GM23338 (cell line): Measurements from ENCODE around the gene PSMG4. TPM values are rescaled to one million over a fixed set of nuclear protein-coding genes. Genes with fewer than 3 reads are reported as not detected.
A peak's percentile ranks its signal among the peaks of the same experiment; 100 is the strongest.

ENCODE experiments used
- ATAC-seq: fragments of 200-7000 bp; cut with Tn5 transposase; 3 replicates; pipeline ENCODE4 v1.9.1; 2020
- DNase-seq: peaks from one replicate; pipeline ENCODE4 v3.0.0-alpha.2; 2015; ENCODE audit warnings: low spot score
- H2AFZ ChIP-seq: fragments of 200-600 bp; sonication (generic); 2 replicates; pipeline ENCODE4 v1.8.0; 2016; ENCODE audit warnings: antibody characterized with exemption, mild to moderate bottlenecking, moderate library complexity
- H3F3A ChIP-seq: fragments of 200-600 bp; sonication (generic); replicated peaks from 2 replicates; pipeline ENCODE4 v1.8.0; 2017; ENCODE audit warnings: antibody characterized with exemption, mixed run types, low read depth
- H3K27ac ChIP-seq: fragments of 200-600 bp; sonication (generic); 2 replicates; pipeline ENCODE4 v1.6.1; 2016; ENCODE audit warnings: low read depth
- H3K27me3 ChIP-seq: fragments of 200-600 bp; sonication (generic); 2 replicates; pipeline ENCODE4 v1.8.0; 2016; ENCODE audit warnings: mild to moderate bottlenecking, mixed run types, moderate library complexity; ENCODE audit not compliant: insufficient read depth
- H3K36me3 ChIP-seq: fragments of 200-600 bp; sonication (generic); 2 replicates; pipeline ENCODE4 v1.8.0; 2016; ENCODE audit warnings: mild to moderate bottlenecking; ENCODE audit not compliant: insufficient read depth
- H3K4me1 ChIP-seq: fragments of 200-600 bp; sonication (generic); 2 replicates; pipeline ENCODE4 v1.8.0; 2016; ENCODE audit warnings: mild to moderate bottlenecking, moderate library complexity; ENCODE audit not compliant: insufficient read depth
- H3K4me2 ChIP-seq: fragments of 200-600 bp; sonication (generic); 2 replicates; pipeline ENCODE4 v1.7.1; 2017; ENCODE audit warnings: mixed run types
- H3K4me3 ChIP-seq: fragments of 200-600 bp; sonication (generic); 2 replicates; pipeline ENCODE4 v1.6.1; 2016; ENCODE audit warnings: mixed run types
- H3K79me2 ChIP-seq: fragments of 200-600 bp; sonication (generic); replicated peaks from 2 replicates; pipeline ENCODE4 v1.8.0; 2017; ENCODE audit warnings: mild to moderate bottlenecking; ENCODE audit not compliant: insufficient read depth
- H3K9me2 ChIP-seq: fragments of 200-600 bp; sonication (generic); 2 replicates; pipeline ENCODE4 v1.8.0; 2017; ENCODE audit not compliant: insufficient read depth
- H4K20me1 ChIP-seq: fragments of 200-600 bp; sonication (generic); replicated peaks from 2 replicates; pipeline ENCODE4 v1.8.0; 2017; ENCODE audit warnings: mild to moderate bottlenecking; ENCODE audit not compliant: insufficient read depth
- H3K27ac Mint-ChIP-seq: 2 replicates; pipeline ENCODE4 v1.8.0; 2020; ENCODE audit warnings: inconsistent platforms, mild to moderate bottlenecking, moderate library complexity, mixed read lengths
- H3K27me3 Mint-ChIP-seq: 3 replicates; pipeline ENCODE4 v1.8.0; 2022; ENCODE audit warnings: low read depth, mild to moderate bottlenecking, moderate library complexity, mixed read lengths, inconsistent platforms; ENCODE audit not compliant: insufficient read depth, poor library complexity
- H3K36me3 Mint-ChIP-seq: 3 replicates; pipeline ENCODE4 v1.8.0; 2021; ENCODE audit warnings: low read depth, mild to moderate bottlenecking, inconsistent platforms, moderate library complexity, mixed read lengths
- H3K4me1 Mint-ChIP-seq: 3 replicates; pipeline ENCODE4 v1.8.0; 2020; ENCODE audit warnings: mild to moderate bottlenecking, inconsistent platforms, mixed read lengths
- H3K4me3 Mint-ChIP-seq: 3 replicates; pipeline ENCODE4 v1.8.0; 2021; ENCODE audit warnings: moderate library complexity, mild to moderate bottlenecking, inconsistent platforms, mixed read lengths
- H3K9me3 Mint-ChIP-seq: 3 replicates; pipeline ENCODE4 v1.8.0; 2020; ENCODE audit warnings: moderate library complexity, mild to moderate bottlenecking, inconsistent platforms, mixed read lengths
- EZH2 ChIP-seq: fragments of 200-600 bp; sonication (generic); IDR thresholded peaks from one replicate; pipeline ENCODE4 v1.8.0; 2017; ENCODE audit warnings: antibody characterized with exemption, mild to moderate bottlenecking, low read depth; ENCODE audit not compliant: unreplicated experiment
- EZH2phosphoT487 ChIP-seq: fragments of 200-600 bp; sonication (generic); IDR thresholded peaks from one replicate; pipeline ENCODE4 v1.8.1; 2018; ENCODE audit warnings: antibody characterized with exemption; ENCODE audit not compliant: unreplicated experiment
- NANOG ChIP-seq: IDR thresholded peaks from 2 replicates; pipeline ENCODE4 v1.6.1; 2016; ENCODE audit warnings: antibody characterized with exemption, borderline replicate concordance
- ZNF114 ChIP-seq: fragments of 250-450 bp; sonication (Bioruptor Pico); IDR thresholded peaks from 2 replicates; pipeline ENCODE4 v1.5.0; 2020; ENCODE audit warnings: mild to moderate bottlenecking, moderate library complexity
- ZNF331 ChIP-seq: fragments of 250-450 bp; sonication (Bioruptor Pico); IDR thresholded peaks from 2 replicates; pipeline ENCODE4 v1.5.0; 2020; ENCODE audit warnings: low read depth, mild to moderate bottlenecking, moderate library complexity
- polyA plus RNA-seq: library from polyadenylated mRNA; unstranded; fragments of >200 nt; fragmentation: Nextera tagmentation; extraction: Ambion mirVana; gene quantifications from 2 replicates; pipeline ENCODE4 v1.2.1, GENCODE V29; 2016
- total RNA-seq: library from RNA; depleted of rRNA; stranded (reverse); fragments of >200 nt; shearing (Covaris generic); gene quantifications from 2 replicates; pipeline ENCODE4 v1.2.3, GENCODE V29; 2014
- TF ChIP-seq, protein P1 (sequence below), 2 experiments: fragments of 200-600 bp in 1 of 2; sonication (generic) in 1 of 2; conservative IDR thresholded peaks; 2 replicates each; pipeline versions ENCODE4 v1.5.1 to v1.6.1; 2016 to 2017; ENCODE audit warnings: antibody characterized with exemption in 2 of 2, low read depth in 2 of 2, mild to moderate bottlenecking in 2 of 2, moderate library complexity in 1 of 2
- TF ChIP-seq, protein P2 (sequence below): IDR thresholded peaks from one replicate; pipeline ENCODE4 v1.6.1; 2018; ENCODE audit warnings: antibody characterized with exemption; ENCODE audit not compliant: unreplicated experiment

Gene PSMG4
- total and polyA plus RNA-seq, 2 experiments from 2014 or later: 37.2 to 168 TPM

DNA sequence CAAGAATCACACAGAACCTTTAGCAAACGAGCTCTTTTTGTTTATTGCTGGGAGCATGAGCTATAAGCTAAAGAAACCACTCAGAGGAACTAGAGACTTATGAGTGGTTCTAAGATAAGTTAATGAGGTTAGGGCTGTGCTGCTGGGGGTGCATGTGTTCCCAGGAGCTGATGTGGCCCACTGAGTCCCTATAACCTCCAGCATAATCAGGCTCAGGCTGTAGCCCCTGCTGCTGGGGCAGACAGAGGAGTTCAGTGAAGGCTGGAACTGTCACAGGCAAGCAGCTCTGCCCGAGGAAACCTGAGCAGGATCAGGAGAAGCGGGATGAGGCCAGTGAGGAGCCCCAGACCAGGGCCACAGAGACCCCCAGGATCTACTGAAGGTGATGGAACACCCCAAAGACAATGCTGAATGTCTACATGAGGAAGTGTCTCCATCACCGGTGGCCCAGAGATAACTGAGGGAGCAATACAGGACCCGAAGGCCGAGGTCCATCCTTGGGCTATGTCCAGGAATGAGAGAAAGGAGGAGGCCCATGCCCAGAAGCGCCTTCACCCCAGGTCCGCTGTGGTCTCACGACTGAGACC is 48.6 kb upstream of the PSMG4 start:
- H3K36me3 Mint-ChIP-seq: no peaks in the 10 kb centered on the region
- H3K9me2 ChIP-seq: no peaks in the 10 kb centered on the region; the same call in 1 of the 2 replicates
- no peaks in the 10 kb centered on the region for H3K79me2 ChIP-seq
- no peaks in the 10 kb centered on the region for H3K36me3 ChIP-seq
- H3K27ac Mint-ChIP-seq: no peak overlapping the region
- H2AFZ ChIP-seq: peak overlapping the region; percentile 73; the same call in 1 of the 2 replicates
- DNase-seq (no peak), ATAC-seq (no peak)
- H3K4me1 Mint-ChIP-seq: peaks cover 25% of the 10 kb centered on the region
- H3K4me3 Mint-ChIP-seq: no peak overlapping the region; the same call in 2 of the 3 replicates
- no peak overlapping the region for H3K4me3 ChIP-seq
- no peak overlapping the region for H3K4me2 ChIP-seq
- no peaks in the 10 kb centered on the region for H4K20me1 ChIP-seq
- peaks cover 7% of the 10 kb centered on the region for H3F3A ChIP-seq
- no peaks in the 10 kb centered on the region for H3K9me3 Mint-ChIP-seq
- H3K27me3 Mint-ChIP-seq: peaks cover 13% of the 10 kb centered on the region
- H3K4me1 ChIP-seq: peaks cover 12% of the 10 kb centered on the region
- no peak for TF ChIP-seq NANOG
- TF ChIP-seq EZH2phosphoT487: no peak
- no peak for TF ChIP-seq ZNF331 (CRISPR knock-in tag)
- TF ChIP-seq, protein P1, sequence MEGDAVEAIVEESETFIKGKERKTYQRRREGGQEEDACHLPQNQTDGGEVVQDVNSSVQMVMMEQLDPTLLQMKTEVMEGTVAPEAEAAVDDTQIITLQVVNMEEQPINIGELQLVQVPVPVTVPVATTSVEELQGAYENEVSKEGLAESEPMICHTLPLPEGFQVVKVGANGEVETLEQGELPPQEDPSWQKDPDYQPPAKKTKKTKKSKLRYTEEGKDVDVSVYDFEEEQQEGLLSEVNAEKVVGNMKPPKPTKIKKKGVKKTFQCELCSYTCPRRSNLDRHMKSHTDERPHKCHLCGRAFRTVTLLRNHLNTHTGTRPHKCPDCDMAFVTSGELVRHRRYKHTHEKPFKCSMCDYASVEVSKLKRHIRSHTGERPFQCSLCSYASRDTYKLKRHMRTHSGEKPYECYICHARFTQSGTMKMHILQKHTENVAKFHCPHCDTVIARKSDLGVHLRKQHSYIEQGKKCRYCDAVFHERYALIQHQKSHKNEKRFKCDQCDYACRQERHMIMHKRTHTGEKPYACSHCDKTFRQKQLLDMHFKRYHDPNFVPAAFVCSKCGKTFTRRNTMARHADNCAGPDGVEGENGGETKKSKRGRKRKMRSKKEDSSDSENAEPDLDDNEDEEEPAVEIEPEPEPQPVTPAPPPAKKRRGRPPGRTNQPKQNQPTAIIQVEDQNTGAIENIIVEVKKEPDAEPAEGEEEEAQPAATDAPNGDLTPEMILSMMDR (conservative IDR thresholded peaks at IDR 0.05; ENCODE audit: low read depth in 2 of 2): no peak
- no peak for TF ChIP-seq EZH2
- no peak overlapping the region for H3K27ac ChIP-seq
- H3K27me3 ChIP-seq: no peaks in the 10 kb centered on the region

DNA sequence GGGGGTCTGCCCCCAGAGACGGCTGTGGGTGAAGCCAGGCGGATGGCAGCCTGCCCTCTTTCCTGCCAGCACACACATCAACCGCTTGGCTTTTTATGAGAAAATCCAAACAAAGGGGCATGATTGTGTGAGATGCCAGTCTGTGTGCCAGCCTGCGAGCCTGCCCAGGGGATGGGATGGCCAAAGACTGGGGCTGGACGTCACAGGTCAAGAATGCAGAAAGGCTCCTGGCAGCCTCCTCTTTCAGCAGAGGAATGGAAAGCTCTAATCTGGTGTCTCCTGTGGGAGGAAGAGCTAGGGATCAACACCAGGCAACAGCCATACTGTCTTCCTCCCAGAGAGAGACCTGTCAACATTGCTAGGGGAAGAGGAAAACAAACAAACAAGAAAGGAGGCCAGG is 47.1 kb upstream of the PSMG4 start:
- Mint-ChIP-seq H3K36me3 (no peaks in the 10 kb centered on the region), H3K9me3 (no peaks in the 10 kb centered on the region), H3K27ac (no peak overlapping the region), H3K4me1 (peaks cover 22% of the 10 kb centered on the region), H3K27me3 (peaks cover 13% of the 10 kb centered on the region), H3K4me3 (no peak overlapping the region)
- Histone ChIP-seq H3K4me3 (no peak overlapping the region), H3K4me2 (no peak overlapping the region), H3K36me3 (no peaks in the 10 kb centered on the region), H3K27ac (no peak overlapping the region), H3K79me2 (no peaks in the 10 kb centered on the region), H4K20me1 (no peaks in the 10 kb centered on the region), H3K27me3 (no peaks in the 10 kb centered on the region), H3K9me2 (no peaks in the 10 kb centered on the region), H2AFZ (no peak overlapping the region), H3K4me1 (peaks cover 12% of the 10 kb centered on the region), H3F3A (peaks cover 7% of the 10 kb centered on the region)
- TF ChIP-seq, protein P2, sequence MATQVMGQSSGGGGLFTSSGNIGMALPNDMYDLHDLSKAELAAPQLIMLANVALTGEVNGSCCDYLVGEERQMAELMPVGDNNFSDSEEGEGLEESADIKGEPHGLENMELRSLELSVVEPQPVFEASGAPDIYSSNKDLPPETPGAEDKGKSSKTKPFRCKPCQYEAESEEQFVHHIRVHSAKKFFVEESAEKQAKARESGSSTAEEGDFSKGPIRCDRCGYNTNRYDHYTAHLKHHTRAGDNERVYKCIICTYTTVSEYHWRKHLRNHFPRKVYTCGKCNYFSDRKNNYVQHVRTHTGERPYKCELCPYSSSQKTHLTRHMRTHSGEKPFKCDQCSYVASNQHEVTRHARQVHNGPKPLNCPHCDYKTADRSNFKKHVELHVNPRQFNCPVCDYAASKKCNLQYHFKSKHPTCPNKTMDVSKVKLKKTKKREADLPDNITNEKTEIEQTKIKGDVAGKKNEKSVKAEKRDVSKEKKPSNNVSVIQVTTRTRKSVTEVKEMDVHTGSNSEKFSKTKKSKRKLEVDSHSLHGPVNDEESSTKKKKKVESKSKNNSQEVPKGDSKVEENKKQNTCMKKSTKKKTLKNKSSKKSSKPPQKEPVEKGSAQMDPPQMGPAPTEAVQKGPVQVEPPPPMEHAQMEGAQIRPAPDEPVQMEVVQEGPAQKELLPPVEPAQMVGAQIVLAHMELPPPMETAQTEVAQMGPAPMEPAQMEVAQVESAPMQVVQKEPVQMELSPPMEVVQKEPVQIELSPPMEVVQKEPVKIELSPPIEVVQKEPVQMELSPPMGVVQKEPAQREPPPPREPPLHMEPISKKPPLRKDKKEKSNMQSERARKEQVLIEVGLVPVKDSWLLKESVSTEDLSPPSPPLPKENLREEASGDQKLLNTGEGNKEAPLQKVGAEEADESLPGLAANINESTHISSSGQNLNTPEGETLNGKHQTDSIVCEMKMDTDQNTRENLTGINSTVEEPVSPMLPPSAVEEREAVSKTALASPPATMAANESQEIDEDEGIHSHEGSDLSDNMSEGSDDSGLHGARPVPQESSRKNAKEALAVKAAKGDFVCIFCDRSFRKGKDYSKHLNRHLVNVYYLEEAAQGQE: no peak
- TF ChIP-seq ZNF114 (CRISPR knock-in tag): no peak
- no peak for ATAC-seq
- no peak for DNase-seq
